ENCODE results near the gene TMEM213. TPM values are rescaled to one million over a fixed set of nuclear protein-coding genes. Genes with fewer than 3 reads are reported as not detected.

Gene TMEM213
- total and polyA plus RNA-seq, 10 of the 15 experiments (the other 5 are each of a cell fraction or from before 2014, with no cell fraction given), result not detected

DNA sequence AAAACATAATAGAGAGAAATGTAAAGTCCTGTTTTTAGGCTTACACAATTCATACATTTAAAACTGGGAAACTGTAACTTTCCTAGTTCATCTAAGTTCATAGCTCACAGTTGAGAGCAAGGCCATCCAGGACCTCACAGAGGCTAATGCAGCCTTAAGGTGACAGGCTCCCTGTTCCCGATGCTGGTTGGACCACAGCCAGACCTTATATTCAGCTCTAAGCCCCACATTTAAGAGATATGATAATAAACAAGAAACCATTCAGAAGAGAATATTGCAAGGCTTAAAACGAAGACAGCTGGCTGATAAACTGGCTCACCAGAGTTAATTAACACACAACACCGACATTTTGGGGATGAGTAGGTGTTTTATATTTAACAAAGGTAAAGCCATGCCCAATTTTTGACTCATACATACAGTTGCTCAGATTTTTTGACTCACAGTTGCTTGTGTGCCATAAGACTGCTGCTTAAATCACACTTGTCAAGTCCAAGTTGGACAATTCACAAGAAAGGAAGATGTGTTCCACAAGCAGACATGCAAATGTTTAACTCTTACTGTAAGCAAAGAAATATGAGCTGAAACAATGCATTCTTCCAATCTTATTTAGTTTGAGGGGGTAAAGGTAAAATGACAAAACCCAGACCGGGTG lies 41.1 kb upstream of the TMEM213 start:
- BruUV-seq (replicated peaks), result no TSS peak
- no peaks in the 10 kb centered on the region for H3K9me3 ChIP-seq (replicated peaks; ENCODE audit: control insufficient read depth, insufficient read depth, low read length)
- intact Hi-C loops (cut with micrococcal nuclease; ENCODE audit: unreplicated experiment), result no loop called here
- no peak overlapping the region for H3K27ac ChIP-seq (ENCODE audit: control insufficient read depth, insufficient read depth)
- no peaks in the 10 kb centered on the region for H3K27me3 ChIP-seq (replicated peaks in 1 of 2; ENCODE audit: control insufficient read depth in 2 of 2, insufficient read depth in 2 of 2, low read length in 1 of 2)
- H3K79me2 ChIP-seq (ENCODE audit: control insufficient read depth, insufficient read depth, low read length), result no peaks in the 10 kb centered on the region
- ChIA-PET SMC1A (ENCODE audit: uncharacterized antibody, unreplicated experiment) (no interaction called here), CTCF (interaction anchor here (1.1 to 3.2 kb wide), 3 partner anchors 13 to 596 kb away, joined by 3 to 10 read pairs (median 3); no protein-coding TSS in a partner anchor), RAD21 (ENCODE audit: unreplicated experiment) (no interaction called here), POLR2A (no interaction called here)
- no peak overlapping the region for H3K4me3 ChIP-seq
- in situ Hi-C loops (cut with MboI), result no loop called here
- H3K36me3 ChIP-seq (ENCODE audit: control insufficient read depth in 2 of 2, insufficient read depth in 2 of 2, low read length in 1 of 2), result no peaks in the 10 kb centered on the region
- H4K20me1 ChIP-seq (ENCODE audit: control insufficient read depth, insufficient read depth), result no peaks in the 10 kb centered on the region
- no peak for DNase-seq (ENCODE audit: low read depth, low spot score)
- no peak overlapping the region for H2AFZ ChIP-seq (ENCODE audit: control insufficient read depth, low read depth, low read length)
- no peak overlapping the region for H3K9ac ChIP-seq (ENCODE audit: control insufficient read depth, insufficient read depth, low read length)
- H3K4me2 ChIP-seq (ENCODE audit: control insufficient read depth, insufficient read depth), result no peak overlapping the region
- FAIRE-seq, result no peak
- TF ChIP-seq CBX5 (IDR thresholded peaks at IDR 0.05; ENCODE audit: low read depth) (no peak), NR2C2 (IDR thresholded peaks at IDR 0.05; ENCODE audit: borderline replicate concordance, control insufficient read depth, insufficient read length, low read depth) (no peak), SP1 (IDR thresholded peaks at IDR 0.05; ENCODE audit: low read depth, low read length) (no peak), MTA2 (IDR thresholded peaks at IDR 0.05; ENCODE audit: low read depth) (no peak)
- ATAC-seq, result no peak
- H3K4me1 ChIP-seq (ENCODE audit: control insufficient read depth, insufficient read depth, low read length), result no peaks in the 10 kb centered on the region
- 21% methylated on average over 4 of the region's 4 CpGs for WGBS (ENCODE audit: insufficient coverage, insufficient replicate concordance, low lambda C conversion rate, missing lambda C conversion rate)

DNA sequence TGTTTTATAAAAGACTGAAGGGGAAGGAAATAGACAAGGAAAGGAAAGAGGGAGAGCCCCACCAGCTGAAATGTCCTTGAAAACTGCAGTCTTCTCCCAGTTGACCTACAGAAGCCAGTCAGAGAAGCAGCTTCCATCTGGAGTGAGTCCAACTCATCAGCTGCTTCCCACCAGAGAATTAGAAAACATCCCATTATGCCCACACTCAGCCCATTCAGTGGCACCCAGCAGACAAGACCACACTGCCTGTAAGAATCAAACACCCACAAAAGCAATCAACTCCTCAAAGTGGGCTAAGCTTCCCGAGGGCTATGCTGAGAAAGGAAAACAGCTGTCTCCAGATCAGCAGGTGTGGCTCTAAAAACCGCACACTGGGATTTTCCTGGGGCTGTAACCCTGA lies 29.6 kb upstream of the TMEM213 start:
- POLR2A ChIA-PET, result no interaction called here
- no peaks in the 10 kb centered on the region for H3K79me2 ChIP-seq (ENCODE audit: control insufficient read depth, insufficient read depth, low read length)
- H4K20me1 ChIP-seq (ENCODE audit: control insufficient read depth, insufficient read depth), result no peaks in the 10 kb centered on the region
- FAIRE-seq, result no peak
- H3K9me3 ChIP-seq (replicated peaks; ENCODE audit: control insufficient read depth, insufficient read depth, low read length), result no peaks in the 10 kb centered on the region
- H3K9ac ChIP-seq (ENCODE audit: control insufficient read depth, insufficient read depth, low read length), result no peak overlapping the region
- no peaks in the 10 kb centered on the region for H3K4me1 ChIP-seq (ENCODE audit: control insufficient read depth, insufficient read depth, low read length)
- no peak overlapping the region for H3K4me2 ChIP-seq (ENCODE audit: control insufficient read depth, insufficient read depth)
- H3K36me3 ChIP-seq (ENCODE audit: control insufficient read depth in 2 of 2, insufficient read depth in 2 of 2, low read length in 1 of 2), result no peaks in the 10 kb centered on the region
- SMC1A ChIA-PET (ENCODE audit: uncharacterized antibody, unreplicated experiment), result no interaction called here
- no peak for ATAC-seq
- in situ Hi-C loops (cut with MboI) (no loop called here), intact Hi-C loops (cut with micrococcal nuclease; ENCODE audit: unreplicated experiment) (no loop called here)
- no TSS peak for BruUV-seq (replicated peaks)
- WGBS (ENCODE audit: insufficient coverage, insufficient replicate concordance, low lambda C conversion rate, missing lambda C conversion rate), result 0% methylated on average over 2 of the region's 2 CpGs
- no peak for DNase-seq (ENCODE audit: low read depth, low spot score)
- no peak overlapping the region for H2AFZ ChIP-seq (ENCODE audit: control insufficient read depth, low read depth, low read length)
- H3K27ac ChIP-seq (ENCODE audit: control insufficient read depth, insufficient read depth), result no peak overlapping the region
- no peak overlapping the region for H3K4me3 ChIP-seq
- CTCF ChIA-PET, result no interaction called here
- TF ChIP-seq RB1 (IDR thresholded peaks at IDR 0.05; ENCODE audit: borderline replicate concordance) (no peak), CREB1 (IDR thresholded peaks at IDR 0.05; ENCODE audit: low read depth) (no peak)
- TF ChIP-seq, protein P1, sequence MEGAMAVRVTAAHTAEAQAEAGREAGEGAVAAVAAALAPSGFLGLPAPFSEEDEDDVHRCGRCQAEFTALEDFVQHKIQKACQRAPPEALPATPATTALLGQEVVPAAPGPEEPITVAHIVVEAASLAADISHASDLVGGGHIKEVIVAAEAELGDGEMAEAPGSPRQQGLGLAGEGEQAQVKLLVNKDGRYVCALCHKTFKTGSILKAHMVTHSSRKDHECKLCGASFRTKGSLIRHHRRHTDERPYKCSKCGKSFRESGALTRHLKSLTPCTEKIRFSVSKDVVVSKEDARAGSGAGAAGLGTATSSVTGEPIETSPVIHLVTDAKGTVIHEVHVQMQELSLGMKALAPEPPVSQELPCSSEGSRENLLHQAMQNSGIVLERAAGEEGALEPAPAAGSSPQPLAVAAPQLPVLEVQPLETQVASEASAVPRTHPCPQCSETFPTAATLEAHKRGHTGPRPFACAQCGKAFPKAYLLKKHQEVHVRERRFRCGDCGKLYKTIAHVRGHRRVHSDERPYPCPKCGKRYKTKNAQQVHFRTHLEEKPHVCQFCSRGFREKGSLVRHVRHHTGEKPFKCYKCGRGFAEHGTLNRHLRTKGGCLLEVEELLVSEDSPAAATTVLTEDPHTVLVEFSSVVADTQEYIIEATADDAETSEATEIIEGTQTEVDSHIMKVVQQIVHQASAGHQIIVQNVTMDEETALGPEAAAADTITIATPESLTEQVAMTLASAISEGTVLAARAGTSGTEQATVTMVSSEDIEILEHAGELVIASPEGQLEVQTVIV (IDR thresholded peaks at IDR 0.05; ENCODE audit: borderline replicate concordance, partially characterized antibody), result no peak
- RAD21 ChIA-PET (ENCODE audit: unreplicated experiment), result no interaction called here
- H3K27me3 ChIP-seq (replicated peaks in 1 of 2; ENCODE audit: control insufficient read depth in 2 of 2, insufficient read depth in 2 of 2, low read length in 1 of 2), result no peaks in the 10 kb centered on the region
